GM19455 (cell line): ENCODE data around the gene CEMIP.

Experiments used
- ATAC-seq: cut with Tn5 transposase; IDR thresholded peaks from one replicate; pipeline ENCODE4 v1.9.1; 2021; ENCODE audit not compliant: unreplicated experiment

The CEMIP gene

GRCh38 chr15:80841541-80841940, 62.4 kb downstream of the CEMIP start:
- ATAC-seq = no peak

GRCh38 chr15:80844011-80844732, 65.0 kb downstream of the CEMIP start:
- ATAC-seq = no peak

GRCh38 chr15:80846031-80846815, 67.1 kb downstream of the CEMIP start:
- ATAC-seq = no peak

GRCh38 chr15:80849308-80849707, 70.1 kb downstream of the CEMIP start:
- ATAC-seq = no peak

GRCh38 chr15:80850941-80851451, 71.8 kb downstream of the CEMIP start:
- ATAC-seq = no peak

GRCh38 chr15:80852676-80853075, 73.5 kb downstream of the CEMIP start:
- no peak for ATAC-seq

- ATAC-seq = no peak
Observed at GRCh38 chr15:80854104-80854503, 74.9 kb downstream of the CEMIP start.

GRCh38 chr15:80855206-80855605, 76.0 kb downstream of the CEMIP start:
- no peak for ATAC-seq

GRCh38 chr15:80856400-80856799, 77.2 kb downstream of the CEMIP start:
- no peak for ATAC-seq

GRCh38 chr15:80856809-80857377, 77.7 kb downstream of the CEMIP start:
- no peak for ATAC-seq

- ATAC-seq = no peak
Observed at GRCh38 chr15:80861731-80862170, 82.6 kb downstream of the CEMIP start.

GRCh38 chr15:80864666-80865065, 85.5 kb downstream of the CEMIP start:
- no peak for ATAC-seq

- no peak for ATAC-seq
Observed at GRCh38 chr15:80866936-80867335, 87.8 kb downstream of the CEMIP start.

GRCh38 chr15:80870366-80870765, 91.2 kb downstream of the CEMIP start:
- no peak for ATAC-seq

GRCh38 chr15:80870893-80871292, 91.7 kb downstream of the CEMIP start:
- ATAC-seq = no peak

- ATAC-seq = no peak
Observed at GRCh38 chr15:80871858-80872257, 92.7 kb downstream of the CEMIP start.

GRCh38 chr15:80873366-80873952, 94.3 kb downstream of the CEMIP start:
- ATAC-seq = no peak

GRCh38 chr15:80875568-80876347, 96.6 kb downstream of the CEMIP start:
- ATAC-seq = no peak

GRCh38 chr15:80876348-80876674, 97.1 kb downstream of the CEMIP start:
- ATAC-seq = no peak

GRCh38 chr15:80878242-80878866, 99.2 kb downstream of the CEMIP start:
- ATAC-seq = no peak
